ENCODE measurements around the gene SLC22A23. TPM values are rescaled to one million over a fixed set of nuclear protein-coding genes. Genes with fewer than 3 reads are reported as not detected.

Gene SLC22A23
- total RNA-seq, 4 donors from 2014 or later = 6.2 to 10.8 (median 7.8) TPM

GRCh38 chr6:3484946-3485345 lies 28.1 kb upstream of the SLC22A23 start:
- 81 to 92% methylated on average over 4 to 9 of the region's 11 CpGs for WGBS, 2 donors (ENCODE audit: low coverage in 1 of 2)
- Histone ChIP-seq H3K27me3 (peaks cover 17% of the 10 kb centered on the region), H3K36me3 (no peaks in the 10 kb centered on the region), H3K4me3 (no peak overlapping the region), H3K9me3 (peaks cover 0 to 3% (median 0%) of the 10 kb centered on the region in 3 donors), H3K27ac (no peak overlapping the region), H3K4me1 (no peaks in the 10 kb centered on the region)
- TF ChIP-seq EP300 (IDR thresholded peaks at IDR 0.05) = no peak
- TF ChIP-seq CTCF (IDR thresholded peaks at IDR 0.05) = no peak
- TF ChIP-seq POLR2AphosphoS5 (IDR thresholded peaks at IDR 0.05) = no peak
- TF ChIP-seq POLR2A (IDR thresholded peaks at IDR 0.05) = no peak
- ATAC-seq = no peak

GRCh38 chr6:3484192-3484591 lies 27.3 kb upstream of the SLC22A23 start:
- Histone ChIP-seq H3K4me3 (no peak overlapping the region), H3K27me3 (peaks cover 17% of the 10 kb centered on the region), H3K36me3 (no peaks in the 10 kb centered on the region), H3K4me1 (no peaks in the 10 kb centered on the region), H3K9me3 (peaks cover 0 to 9% (median 0%) of the 10 kb centered on the region in 3 donors), H3K27ac (no peak overlapping the region)
- TF ChIP-seq POLR2A (IDR thresholded peaks at IDR 0.05) (no peak), EP300 (IDR thresholded peaks at IDR 0.05) (no peak), POLR2AphosphoS5 (IDR thresholded peaks at IDR 0.05) (no peak), CTCF (IDR thresholded peaks at IDR 0.05) (no peak)
- no peak for ATAC-seq
- WGBS, 2 donors (ENCODE audit: low coverage in 1 of 2) = 83 to 86% methylated on average over 1 to 8 of the region's 8 CpGs

- WGBS, 2 donors (ENCODE audit: low coverage in 1 of 2) = 95 to 100% methylated on average over 2 of the region's 2 CpGs
Observed at GRCh38 chr6:3483675-3484074, 26.8 kb upstream of the SLC22A23 start.

GRCh38 chr6:3482869-3483268 lies 26.0 kb upstream of the SLC22A23 start:
- Histone ChIP-seq H3K9me3 (peaks cover 0 to 9% (median 0%) of the 10 kb centered on the region in 3 donors), H3K27ac (no peak overlapping the region), H3K36me3 (no peaks in the 10 kb centered on the region), H3K27me3 (peaks cover 17% of the 10 kb centered on the region), H3K4me1 (no peaks in the 10 kb centered on the region), H3K4me3 (no peak overlapping the region)
- 25 to 60% methylated on average over 1 to 2 of the region's 4 CpGs for WGBS, 2 donors (ENCODE audit: low coverage in 1 of 2)
- TF ChIP-seq POLR2A (IDR thresholded peaks at IDR 0.05) (no peak), EP300 (IDR thresholded peaks at IDR 0.05) (no peak), CTCF (IDR thresholded peaks at IDR 0.05) (no peak), POLR2AphosphoS5 (IDR thresholded peaks at IDR 0.05) (no peak)
- no peak for ATAC-seq

More at GRCh38 chr6:3483675-3484074, 26.8 kb upstream of the SLC22A23 start:
- peaks cover 17% of the 10 kb centered on the region for H3K27me3 ChIP-seq
- H3K27ac ChIP-seq = no peak overlapping the region
- no peaks in the 10 kb centered on the region for H3K4me1 ChIP-seq
- TF ChIP-seq EP300 (IDR thresholded peaks at IDR 0.05) (no peak), POLR2A (IDR thresholded peaks at IDR 0.05) (no peak), POLR2AphosphoS5 (IDR thresholded peaks at IDR 0.05) (no peak), CTCF (IDR thresholded peaks at IDR 0.05) (no peak)
- no peaks in the 10 kb centered on the region for H3K36me3 ChIP-seq
- peaks cover 0 to 9% (median 0%) of the 10 kb centered on the region in 3 donors for H3K9me3 ChIP-seq
- ATAC-seq = no peak
- H3K4me3 ChIP-seq = no peak overlapping the region

- TF ChIP-seq CTCF (IDR thresholded peaks at IDR 0.05) = no peak
- TF ChIP-seq POLR2A (IDR thresholded peaks at IDR 0.05) = no peak
- no peak for TF ChIP-seq EP300 (IDR thresholded peaks at IDR 0.05)
- no peak for TF ChIP-seq POLR2AphosphoS5 (IDR thresholded peaks at IDR 0.05)
- Histone ChIP-seq H3K27ac (no peak overlapping the region), H3K4me3 (no peak overlapping the region), H3K9me3 (peaks cover 0 to 9% (median 0%) of the 10 kb centered on the region in 3 donors), H3K4me1 (no peaks in the 10 kb centered on the region), H3K27me3 (peaks cover 17% of the 10 kb centered on the region), H3K36me3 (no peaks in the 10 kb centered on the region)
- ATAC-seq = no peak
- 95 to 97% methylated on average over 5 to 7 of the region's 7 CpGs for WGBS, 2 donors (ENCODE audit: low coverage in 1 of 2)
Observed at GRCh38 chr6:3481640-3482039, 24.8 kb upstream of the SLC22A23 start.

Data from gastroesophageal sphincter (tissue), 4 donors.